Hematopoietic multipotent progenitor cell treated with erythropoietin and hydrocortisone succinate and interleukin-3 and kit ligand, for 6 days (in vitro differentiated cells): ENCODE data around the gene HOXC6.
A peak's percentile ranks its signal among the peaks of the same experiment; 100 is the strongest.

ENCODE experiments used
- DNase-seq: peaks from one replicate; pipeline ENCODE4 v3.0.0-alpha.2; 2015

The HOXC6 gene

GRCh38 chr12:54016478-54016964 is 11.7 kb upstream of the HOXC6 start:
- no peak for DNase-seq

- no peak for DNase-seq
Observed at GRCh38 chr12:54017027-54017788, 11.0 kb upstream of the HOXC6 start.

GRCh38 chr12:54017878-54018467 is 10.3 kb upstream of the HOXC6 start:
- DNase-seq, result peak; percentile 60

GRCh38 chr12:54018468-54018984 is 9.7 kb upstream of the HOXC6 start:
- DNase-seq, result no peak

GRCh38 chr12:54019091-54019811 is 9.0 kb upstream of the HOXC6 start:
- DNase-seq, result no peak

GRCh38 chr12:54019924-54020590 is 8.2 kb upstream of the HOXC6 start:
- no peak for DNase-seq

GRCh38 chr12:54020591-54021405 is 7.4 kb upstream of the HOXC6 start:
- no peak for DNase-seq

- DNase-seq, result no peak
Observed at GRCh38 chr12:54021432-54022013, 6.7 kb upstream of the HOXC6 start.

GRCh38 chr12:54022960-54023884 is 5.0 kb upstream of the HOXC6 start:
- no peak for DNase-seq

GRCh38 chr12:54024127-54024526 is 4.1 kb upstream of the HOXC6 start:
- DNase-seq, result no peak

GRCh38 chr12:54024581-54025305 is 3.5 kb upstream of the HOXC6 start:
- no peak for DNase-seq

GRCh38 chr12:54025499-54026405 is 2.5 kb upstream of the HOXC6 start:
- no peak for DNase-seq

- DNase-seq, result no peak
Observed at GRCh38 chr12:54026640-54027441, 1.4 kb upstream of the HOXC6 start.

- no peak for DNase-seq
Observed at GRCh38 chr12:54027442-54027786, 826 bp upstream of the HOXC6 start.

- DNase-seq, result no peak
Observed at GRCh38 chr12:54029529-54030441, 1.5 kb downstream of the HOXC6 start.

GRCh38 chr12:54030442-54030801 is 2.2 kb downstream of the HOXC6 start:
- no peak for DNase-seq

- DNase-seq, result no peak
Observed at GRCh38 chr12:54030889-54031471, 2.7 kb downstream of the HOXC6 start.
